Uterus (tissue), 4 donors: ENCODE data around the gene MAP2K6. TPM values are rescaled to one million over a fixed set of nuclear protein-coding genes. Genes with fewer than 3 reads are reported as not detected.

Experiments
- DNase-seq, 2 donors: peaks; one replicate each; pipeline ENCODE4 v3.0.0-alpha.2; 2019 to 2020
- H3K27ac ChIP-seq, 2 donors: fragments of 200-600 bp; sonication (generic); 1 replicate in 1 of 2; 2 replicates in 1 of 2; pipeline ENCODE4 v1.5.1; 2016 to 2018
- H3K27me3 ChIP-seq, 2 donors: fragments of 200-600 bp; sonication (generic); one replicate each; pipeline ENCODE4 v1.5.1; 2018 to 2019; ENCODE audit warnings: control low read depth in 1 of 2
- H3K36me3 ChIP-seq, 2 donors: fragments of 200-600 bp; sonication (generic); one replicate each; pipeline ENCODE4 v1.5.1; 2019; ENCODE audit warnings: control low read depth in 1 of 2
- H3K4me1 ChIP-seq, 2 donors: fragments of 200-600 bp; sonication (generic); one replicate each; pipeline ENCODE4 v1.5.1; 2018 to 2019; ENCODE audit warnings: control low read depth in 1 of 2
- H3K4me3 ChIP-seq, 2 donors: fragments of 200-600 bp; sonication (generic); 1 replicate in 1 of 2; 2 replicates in 1 of 2; pipeline ENCODE4 v1.5.1; 2018 to 2019; ENCODE audit warnings: mild to moderate bottlenecking in 1 of 2
- H3K9me3 ChIP-seq, 2 donors: fragments of 200-600 bp; sonication (generic); one replicate each; pipeline ENCODE4 v1.5.1; 2019; ENCODE audit warnings: control low read depth in 1 of 2
- POLR2A ChIP-seq, 2 donors: fragments of 450-650 bp; IDR thresholded peaks; one replicate each; pipeline ENCODE4 v1.6.1; 2016; ENCODE audit warnings: antibody characterized with exemption in 2 of 2, mild to moderate bottlenecking in 1 of 2, moderate library complexity in 1 of 2
- intact Hi-C: fragments of 100-400 bp; cut with DNase I; formaldehyde crosslinking; loops from one replicate; pipeline ENCODE4 v1.15.1; 2023; ENCODE audit warnings: low total_unique reads
- total RNA-seq, 4 donors: library from RNA; depleted of rRNA in 3 of 4; stranded (reverse); fragments of >200 nt in 3 of 4; gene quantifications; one replicate each; pipeline versions ENCODE4 v1.1.0 to v1.2.4, GENCODE V29; 2014 to 2023
- TF ChIP-seq, protein P1 (sequence below), 4 experiments: fragments of 200-600 bp in 2 of 4; fragments of 450-650 bp in 2 of 4; sonication (generic) in 2 of 4; IDR thresholded peaks; one replicate each; pipeline ENCODE4 v1.5.1; 2016 to 2019; ENCODE audit warnings: antibody characterized with exemption in 4 of 4, mild to moderate bottlenecking in 2 of 4, moderate library complexity in 1 of 4
- donor health status: DM: yes; HTN: yes; CAD: no.

Gene MAP2K6
- total RNA-seq, 4 donors from 2014 or later, result 3.2 to 43.4 (median 4.3) TPM

DNA sequence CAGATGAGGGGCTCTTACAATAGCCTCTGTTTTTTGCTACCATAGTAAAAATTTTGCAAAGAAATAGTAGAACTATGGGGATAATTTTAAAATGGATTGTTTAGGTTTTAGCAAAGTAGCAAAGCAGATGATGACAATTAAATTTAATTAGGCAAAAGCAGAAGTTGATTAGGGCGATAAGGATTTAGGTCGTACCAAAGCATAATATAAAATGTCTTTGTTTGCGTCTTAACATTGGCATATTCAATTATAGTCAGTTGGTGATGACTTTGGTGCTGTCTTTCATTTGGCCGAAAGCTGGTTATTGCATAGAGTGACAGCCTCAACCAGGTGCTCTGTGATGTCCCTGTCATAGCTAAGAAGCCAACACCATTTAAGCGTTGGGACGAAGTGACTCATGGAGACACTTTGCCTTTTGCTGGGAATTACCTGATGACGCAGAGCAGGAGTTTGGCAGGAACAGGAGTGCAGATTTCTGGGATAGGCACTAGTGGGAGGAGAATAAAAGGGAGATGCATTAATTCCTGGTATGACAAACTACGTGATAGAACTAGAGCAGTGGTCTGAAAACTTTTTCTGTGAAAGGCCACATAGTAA, 38.3 kb downstream of the MAP2K6 start:
- intact Hi-C loops, result no loop called here

DNA sequence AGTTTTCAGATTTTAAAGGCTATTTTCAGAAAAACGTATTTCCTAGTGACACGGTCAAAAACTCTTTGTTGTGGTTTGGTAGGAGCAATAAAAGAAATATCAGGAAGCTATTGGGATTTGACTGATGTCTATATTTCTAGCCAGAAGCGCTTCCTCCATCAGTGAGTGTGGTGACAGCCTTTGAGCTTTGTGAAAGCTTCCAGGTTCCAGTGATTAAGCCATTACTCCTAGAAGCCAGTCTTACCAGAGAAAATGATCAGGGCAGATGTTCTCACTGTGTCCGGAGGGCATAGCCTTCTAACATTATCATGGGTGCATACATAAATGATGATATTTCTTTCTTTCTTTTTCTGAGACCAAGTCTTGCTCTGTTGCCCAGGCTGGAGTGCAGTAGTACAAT, 39.6 kb downstream of the MAP2K6 start:
- Histone ChIP-seq H3K4me3 (no peak overlapping the region), H3K4me1 (no peaks in the 10 kb centered on the region), H3K27me3 (no peaks in the 10 kb centered on the region), H3K27ac (no peak overlapping the region), H3K9me3 (no peaks in the 10 kb centered on the region), H3K36me3 (no peaks in the 10 kb centered on the region)
- no peak for DNase-seq
- intact Hi-C loops, result no loop called here
- no peak for TF ChIP-seq POLR2A (IDR thresholded peaks at IDR 0.05)
- TF ChIP-seq, protein P1, sequence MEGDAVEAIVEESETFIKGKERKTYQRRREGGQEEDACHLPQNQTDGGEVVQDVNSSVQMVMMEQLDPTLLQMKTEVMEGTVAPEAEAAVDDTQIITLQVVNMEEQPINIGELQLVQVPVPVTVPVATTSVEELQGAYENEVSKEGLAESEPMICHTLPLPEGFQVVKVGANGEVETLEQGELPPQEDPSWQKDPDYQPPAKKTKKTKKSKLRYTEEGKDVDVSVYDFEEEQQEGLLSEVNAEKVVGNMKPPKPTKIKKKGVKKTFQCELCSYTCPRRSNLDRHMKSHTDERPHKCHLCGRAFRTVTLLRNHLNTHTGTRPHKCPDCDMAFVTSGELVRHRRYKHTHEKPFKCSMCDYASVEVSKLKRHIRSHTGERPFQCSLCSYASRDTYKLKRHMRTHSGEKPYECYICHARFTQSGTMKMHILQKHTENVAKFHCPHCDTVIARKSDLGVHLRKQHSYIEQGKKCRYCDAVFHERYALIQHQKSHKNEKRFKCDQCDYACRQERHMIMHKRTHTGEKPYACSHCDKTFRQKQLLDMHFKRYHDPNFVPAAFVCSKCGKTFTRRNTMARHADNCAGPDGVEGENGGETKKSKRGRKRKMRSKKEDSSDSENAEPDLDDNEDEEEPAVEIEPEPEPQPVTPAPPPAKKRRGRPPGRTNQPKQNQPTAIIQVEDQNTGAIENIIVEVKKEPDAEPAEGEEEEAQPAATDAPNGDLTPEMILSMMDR (IDR thresholded peaks at IDR 0.05), result no peak

More for the DNA sequence above, 38.3 kb downstream of the MAP2K6 start:
- H3K4me1 ChIP-seq, result no peaks in the 10 kb centered on the region
- no peak for DNase-seq
- H3K36me3 ChIP-seq, result no peaks in the 10 kb centered on the region
- no peaks in the 10 kb centered on the region for H3K27me3 ChIP-seq
- H3K27ac ChIP-seq, result no peak overlapping the region
- H3K9me3 ChIP-seq, result no peaks in the 10 kb centered on the region
- no peak overlapping the region for H3K4me3 ChIP-seq
- TF ChIP-seq POLR2A (IDR thresholded peaks at IDR 0.05), result no peak
- TF ChIP-seq, protein P1 (IDR thresholded peaks at IDR 0.05), result no peak

DNA sequence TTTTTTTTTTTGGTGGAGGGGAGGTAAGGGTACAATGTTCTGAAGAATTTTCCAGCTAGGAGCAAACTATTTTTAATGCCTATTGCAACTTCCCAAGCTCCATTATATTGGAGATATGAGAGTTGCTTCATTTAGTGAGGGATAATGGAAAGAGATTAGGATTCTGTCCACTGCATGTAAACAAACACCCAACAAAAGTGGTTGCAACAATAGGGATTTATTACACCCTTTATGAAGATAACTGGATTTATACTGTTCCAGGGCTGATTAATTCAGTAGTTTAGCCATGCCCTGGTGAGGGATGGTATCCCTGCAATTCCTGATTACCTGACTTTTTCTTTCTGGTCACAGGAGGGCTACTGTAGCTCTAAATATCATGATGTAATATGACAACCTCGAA, 40.5 kb downstream of the MAP2K6 start:
- no peak overlapping the region for H3K27ac ChIP-seq
- H3K36me3 ChIP-seq, result no peaks in the 10 kb centered on the region
- TF ChIP-seq POLR2A (IDR thresholded peaks at IDR 0.05), result no peak
- TF ChIP-seq, protein P1 (IDR thresholded peaks at IDR 0.05), result no peak
- intact Hi-C loops, result no loop called here
- no peaks in the 10 kb centered on the region for H3K4me1 ChIP-seq
- H3K9me3 ChIP-seq, result no peaks in the 10 kb centered on the region
- H3K27me3 ChIP-seq, result no peaks in the 10 kb centered on the region
- DNase-seq, result no peak
- H3K4me3 ChIP-seq, result no peak overlapping the region

DNA sequence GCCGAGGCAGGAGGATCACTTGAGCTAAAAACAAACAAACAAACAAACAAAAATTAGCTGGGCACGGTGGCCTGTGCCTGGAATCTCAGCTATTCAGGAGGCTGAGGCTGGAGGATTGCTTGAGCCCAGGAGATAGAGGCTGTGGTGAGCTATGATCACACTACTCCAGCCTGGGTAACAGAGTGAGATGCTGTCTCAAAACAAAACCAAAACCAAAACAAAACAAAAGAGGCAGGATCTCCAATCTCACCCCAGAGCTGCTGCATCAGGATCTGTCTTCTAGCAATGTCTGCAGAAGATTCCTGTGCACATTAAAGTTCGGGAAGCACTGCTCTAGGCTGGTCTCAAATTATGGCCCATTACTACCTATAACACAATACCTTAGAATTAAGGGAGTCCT, 43.1 kb downstream of the MAP2K6 start:
- intact Hi-C loops, result no loop called here
- Histone ChIP-seq H3K4me1 (no peaks in the 10 kb centered on the region), H3K27me3 (no peaks in the 10 kb centered on the region), H3K36me3 (no peaks in the 10 kb centered on the region), H3K4me3 (no peak overlapping the region), H3K9me3 (no peaks in the 10 kb centered on the region), H3K27ac (no peak overlapping the region)
- DNase-seq, result no peak
- no peak for TF ChIP-seq POLR2A (IDR thresholded peaks at IDR 0.05)
- TF ChIP-seq, protein P1 (IDR thresholded peaks at IDR 0.05), result no peak

DNA sequence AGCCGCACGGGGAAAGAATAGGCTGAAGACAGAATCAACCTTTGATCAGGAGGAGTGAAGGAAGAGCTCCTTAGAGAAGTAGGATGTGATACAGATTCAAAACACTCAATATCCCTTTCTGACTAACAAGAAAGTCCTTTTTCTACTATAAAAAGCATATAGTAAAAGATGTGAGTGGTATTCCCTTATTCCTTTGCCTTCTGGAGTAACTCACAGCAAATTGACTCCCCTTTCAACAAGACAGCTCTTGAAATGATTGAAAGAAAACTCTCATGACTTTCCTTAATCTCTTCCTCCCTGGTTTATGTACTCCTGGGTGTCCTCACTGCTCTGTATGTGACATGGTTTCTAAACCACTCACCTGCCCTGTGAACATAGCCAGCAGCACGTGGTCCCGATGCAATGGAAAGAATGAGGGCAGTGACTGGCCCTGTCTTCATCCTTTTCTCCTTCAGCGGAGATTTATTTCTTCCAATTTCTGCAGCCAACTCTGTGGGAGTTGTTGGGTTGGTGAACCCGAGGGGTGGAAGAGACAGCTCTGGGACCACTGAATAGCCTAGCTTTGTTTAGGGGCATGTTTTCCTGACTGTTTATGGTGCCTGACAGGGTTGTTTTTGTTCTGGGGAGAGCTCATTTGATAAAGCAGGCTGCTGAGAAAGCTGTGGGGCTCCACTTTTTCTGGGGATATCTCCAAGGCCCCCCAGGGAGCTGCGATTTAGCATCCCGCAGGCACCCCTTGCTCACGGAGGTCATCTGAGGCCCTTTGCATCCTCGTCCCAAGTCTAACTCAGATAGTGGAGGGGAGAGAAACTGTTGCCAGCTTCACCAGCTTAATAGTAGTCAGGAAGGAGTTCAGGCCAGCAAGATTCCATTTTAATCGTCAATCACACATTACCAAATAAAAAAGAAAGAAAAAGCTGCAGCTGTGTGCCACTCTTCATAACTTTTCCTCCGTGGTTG, 46.7 kb downstream of the MAP2K6 start:
- TF ChIP-seq, protein P1 (IDR thresholded peaks at IDR 0.05), result no peak
- no peak for TF ChIP-seq POLR2A (IDR thresholded peaks at IDR 0.05)
- peak overlapping the region; percentile 43 to 49 for H3K27ac ChIP-seq
- H3K36me3 ChIP-seq, result no peaks in the 10 kb centered on the region
- H3K4me1 ChIP-seq, result no peaks in the 10 kb centered on the region
- peak in 1 of 2 donors; percentile 30 for DNase-seq
- intact Hi-C loops, result no loop called here
- no peak overlapping the region for H3K4me3 ChIP-seq
- no peaks in the 10 kb centered on the region for H3K27me3 ChIP-seq
- no peaks in the 10 kb centered on the region for H3K9me3 ChIP-seq
